Measurements from ENCODE around the gene CYGB.
"Not testable (repeated sequence)": the region's sequence is repeated elsewhere in the genome, so short reads cannot be mapped to it uniquely, and the experiment has no call there.

Gene CYGB

DNA sequence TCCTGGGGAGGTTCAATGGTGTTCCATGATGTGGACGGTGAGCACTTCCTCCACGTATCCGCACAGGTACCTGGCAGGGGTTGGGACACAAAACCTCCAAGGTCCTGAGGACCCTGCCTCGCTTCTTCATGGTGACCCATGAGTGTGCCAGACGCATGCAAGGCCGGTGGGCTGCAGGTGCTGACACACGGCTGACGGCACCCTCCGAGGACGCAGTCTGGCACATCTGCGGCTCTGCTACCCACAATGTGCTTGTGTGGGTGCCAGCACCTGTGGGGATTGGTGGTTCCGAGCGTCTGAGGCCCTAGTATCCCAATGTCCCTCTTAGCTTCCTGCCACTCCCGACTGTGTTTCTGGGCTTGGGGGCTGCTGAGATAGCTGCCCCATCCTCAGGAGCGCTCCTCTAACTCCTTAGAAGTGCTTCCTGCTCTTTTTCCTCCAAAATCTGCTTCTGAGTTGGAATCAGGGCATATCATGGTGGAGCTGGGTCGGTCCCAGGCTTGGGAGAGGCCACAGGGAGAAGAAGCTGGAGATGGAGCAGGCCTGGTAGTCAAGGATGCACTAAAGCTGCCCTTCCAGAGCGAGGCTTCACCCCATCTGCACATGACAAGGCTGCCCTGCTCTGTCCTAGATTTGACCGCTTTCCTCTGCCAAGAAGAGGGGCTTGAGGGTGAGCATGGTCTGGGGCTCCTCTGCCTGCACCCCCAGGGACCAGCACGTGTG is 1.6 kb downstream of the CYGB start:
- DNase-seq (ENCODE audit: low read depth) = no peak
- H3K4me3 ChIP-seq (ENCODE audit: low read length) = no peak overlapping the region

DNA sequence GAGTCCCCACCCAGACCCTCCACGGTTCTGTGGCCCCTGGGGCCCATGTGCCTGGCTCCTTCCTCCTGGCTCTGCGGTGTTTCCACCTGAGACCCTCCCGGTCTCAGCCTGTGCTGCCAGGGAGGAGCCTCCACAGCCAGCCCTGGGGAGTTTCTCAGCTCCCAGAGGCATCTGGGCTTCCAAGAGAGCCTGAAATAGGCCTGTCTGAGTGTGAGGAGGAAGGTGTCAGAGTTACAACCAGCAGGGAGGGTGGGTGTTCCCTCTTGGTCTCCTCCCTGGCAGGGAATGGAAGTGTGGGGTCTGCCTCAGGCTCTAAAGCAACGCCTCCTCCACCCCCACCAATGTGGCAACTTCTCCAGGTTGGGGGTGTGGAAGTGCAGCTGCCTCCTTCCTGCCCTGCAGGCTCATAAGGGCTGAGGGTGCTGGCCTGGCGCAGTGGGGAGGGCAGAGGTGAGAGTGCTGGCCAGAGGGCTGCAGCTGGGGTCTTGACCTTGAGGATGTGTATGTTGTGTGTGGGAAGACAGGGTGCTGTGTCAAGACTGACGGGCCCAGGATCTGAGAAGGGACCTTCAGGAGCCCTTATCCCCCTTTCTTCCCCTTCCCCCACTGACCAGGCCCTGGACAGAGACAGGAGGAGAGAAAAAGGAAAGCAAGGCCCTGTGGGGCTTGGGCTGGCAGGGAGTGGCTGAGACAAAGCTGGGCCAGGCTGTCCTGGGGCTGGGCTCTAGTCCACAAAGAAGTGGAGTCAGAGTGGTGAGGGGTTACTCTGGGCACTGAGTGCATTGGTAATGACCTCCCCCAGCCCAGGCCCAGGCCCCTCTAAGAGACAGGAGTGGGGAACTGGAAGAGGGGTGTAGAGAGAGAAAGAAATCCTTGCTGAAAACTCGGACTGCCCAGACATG is 2.4 kb downstream of the CYGB start:
- DNase-seq (ENCODE audit: low read depth) = no peak
- H3K4me3 ChIP-seq (ENCODE audit: low read length) = no peak overlapping the region

More for the DNA sequence above, 1.6 kb downstream of the CYGB start:
- no peak for TF ChIP-seq CTCF (conservative IDR thresholded peaks at IDR 0.05; ENCODE audit: low read length)

DNA sequence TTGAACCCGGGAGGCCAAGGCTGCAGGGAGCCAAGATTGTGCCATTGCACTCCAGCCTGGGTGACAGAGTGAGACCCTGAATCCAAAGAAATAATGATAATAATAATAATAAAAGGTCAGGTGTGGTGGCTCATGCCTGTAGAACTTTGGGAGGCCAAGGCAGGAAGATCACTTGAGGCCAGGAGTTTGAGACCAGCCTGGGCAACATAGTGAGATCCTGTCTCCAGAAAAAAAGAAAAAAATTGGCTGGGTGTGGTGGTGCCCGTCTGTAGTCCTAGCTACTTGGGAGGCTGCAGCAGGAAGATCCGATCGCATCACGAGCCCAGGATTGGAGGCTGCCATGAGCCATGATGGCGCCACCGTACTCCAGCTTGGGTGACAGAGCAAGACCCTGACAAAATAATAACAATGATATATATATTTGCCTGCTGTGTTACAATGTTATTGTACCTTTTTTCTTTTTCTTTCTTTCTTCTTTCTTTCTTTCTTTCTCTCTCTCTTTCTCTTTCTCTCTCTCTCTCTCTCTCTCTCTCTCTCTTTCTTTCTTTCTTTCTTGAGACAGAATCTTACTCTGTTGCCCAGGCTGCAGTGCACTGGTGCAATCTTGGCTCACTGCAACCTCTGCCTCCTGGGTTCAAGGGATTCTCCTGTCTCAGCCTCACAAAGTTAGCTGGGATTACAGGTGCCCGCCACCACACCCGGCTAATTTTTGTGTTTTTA is 3.7 kb downstream of the CYGB start:
- not testable (repeated sequence) for DNase-seq (ENCODE audit: low read depth); H3K4me3 ChIP-seq (ENCODE audit: low read length)

More for the DNA sequence above, 2.4 kb downstream of the CYGB start:
- TF ChIP-seq CTCF (conservative IDR thresholded peaks at IDR 0.05; ENCODE audit: low read length) = no peak

DNA sequence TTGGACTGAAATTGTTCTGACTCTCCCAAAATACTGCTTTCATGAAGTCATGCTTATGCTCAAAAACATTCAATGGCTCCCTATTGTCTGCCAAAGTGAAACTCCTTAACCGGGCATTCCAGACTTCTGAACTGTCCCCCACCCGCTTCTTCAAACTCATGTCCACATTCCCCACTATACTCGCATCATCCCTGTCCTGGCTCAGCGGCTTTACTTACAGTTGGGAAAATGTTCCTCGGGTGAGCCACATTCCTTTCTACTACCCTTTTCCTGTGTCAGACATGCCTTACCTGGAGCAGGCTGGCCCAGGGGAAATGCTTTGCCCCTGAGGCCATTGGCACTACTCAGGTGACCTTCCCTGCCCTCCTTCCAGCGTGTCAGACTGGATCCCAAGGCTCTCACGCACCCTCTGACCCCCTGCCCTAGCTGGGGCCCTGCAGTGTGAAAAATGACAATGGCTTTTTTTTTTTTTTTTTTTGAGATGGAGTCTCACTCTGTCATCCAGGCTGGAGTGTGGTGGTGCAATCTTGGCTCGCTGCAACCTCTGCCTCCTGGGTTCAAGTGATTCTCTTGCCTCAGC is 5.3 kb downstream of the CYGB start:
- no peak overlapping the region for H3K4me3 ChIP-seq (ENCODE audit: low read length)
- peak; percentile 23 for DNase-seq (ENCODE audit: low read depth)
- no peak for TF ChIP-seq CTCF (conservative IDR thresholded peaks at IDR 0.05; ENCODE audit: low read length)

GRCh38 chr17:76531486-76532038 is 5.9 kb downstream of the CYGB start:
- TF ChIP-seq CTCF (conservative IDR thresholded peaks at IDR 0.05; ENCODE audit: low read length) = no peak
- DNase-seq (ENCODE audit: low read depth) = no peak
- H3K4me3 ChIP-seq (ENCODE audit: low read length) = no peak overlapping the region

GRCh38 chr17:76530811-76531485 is 6.6 kb downstream of the CYGB start:
- no peak overlapping the region for H3K4me3 ChIP-seq (ENCODE audit: low read length)
- no peak for TF ChIP-seq CTCF (conservative IDR thresholded peaks at IDR 0.05; ENCODE audit: low read length)
- no peak for DNase-seq (ENCODE audit: low read depth)
